Measurements from ENCODE around the gene CDSN.
A peak's percentile ranks its signal among the peaks of the same experiment; 100 is the strongest.

The CDSN gene

DNA sequence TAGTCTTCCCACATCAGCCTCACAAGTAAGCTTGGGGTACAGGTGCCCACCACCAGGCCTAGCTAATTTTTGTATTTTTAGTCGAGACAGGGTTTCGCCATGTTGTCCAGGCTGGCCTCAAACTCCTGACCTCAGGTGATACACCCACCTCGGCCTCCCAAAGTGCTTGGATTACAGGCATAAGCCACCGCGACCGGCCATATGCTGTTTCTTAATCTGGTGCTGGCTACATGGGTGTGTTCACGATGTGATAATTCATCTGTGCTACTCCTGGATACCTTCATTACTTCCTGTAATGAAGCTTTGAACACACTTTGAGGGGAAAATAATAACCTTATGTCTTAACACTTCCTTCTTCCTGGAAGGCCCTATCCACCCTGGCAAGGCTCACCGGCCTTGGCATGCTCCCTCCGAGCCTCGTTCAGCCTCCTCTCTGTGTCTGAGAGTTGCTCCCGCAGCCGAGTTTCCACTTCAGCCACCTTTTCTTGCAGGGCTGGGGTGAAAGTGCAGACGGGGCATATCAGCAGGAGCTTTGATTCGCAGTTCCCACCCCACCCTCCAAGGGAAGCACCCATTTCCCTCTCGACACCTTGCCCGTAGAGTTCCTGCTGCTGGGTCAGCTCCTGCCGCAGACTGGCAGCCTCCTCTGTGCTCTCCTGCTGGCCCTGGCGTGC lies 24.2 kb upstream of the CDSN start:
- no peak overlapping the region for H3K4me3 ChIP-seq (ENCODE audit: low read depth, low read length)
- TF ChIP-seq, protein P1, sequence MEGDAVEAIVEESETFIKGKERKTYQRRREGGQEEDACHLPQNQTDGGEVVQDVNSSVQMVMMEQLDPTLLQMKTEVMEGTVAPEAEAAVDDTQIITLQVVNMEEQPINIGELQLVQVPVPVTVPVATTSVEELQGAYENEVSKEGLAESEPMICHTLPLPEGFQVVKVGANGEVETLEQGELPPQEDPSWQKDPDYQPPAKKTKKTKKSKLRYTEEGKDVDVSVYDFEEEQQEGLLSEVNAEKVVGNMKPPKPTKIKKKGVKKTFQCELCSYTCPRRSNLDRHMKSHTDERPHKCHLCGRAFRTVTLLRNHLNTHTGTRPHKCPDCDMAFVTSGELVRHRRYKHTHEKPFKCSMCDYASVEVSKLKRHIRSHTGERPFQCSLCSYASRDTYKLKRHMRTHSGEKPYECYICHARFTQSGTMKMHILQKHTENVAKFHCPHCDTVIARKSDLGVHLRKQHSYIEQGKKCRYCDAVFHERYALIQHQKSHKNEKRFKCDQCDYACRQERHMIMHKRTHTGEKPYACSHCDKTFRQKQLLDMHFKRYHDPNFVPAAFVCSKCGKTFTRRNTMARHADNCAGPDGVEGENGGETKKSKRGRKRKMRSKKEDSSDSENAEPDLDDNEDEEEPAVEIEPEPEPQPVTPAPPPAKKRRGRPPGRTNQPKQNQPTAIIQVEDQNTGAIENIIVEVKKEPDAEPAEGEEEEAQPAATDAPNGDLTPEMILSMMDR (IDR thresholded peaks at IDR 0.05; ENCODE audit: low read depth, low read length, missing control alignments), result no peak
- in situ Hi-C loops (cut with HindIII; ENCODE audit: low sequenced_read_pairs), result no loop called here
- DNase-seq (ENCODE audit: low read depth), result no peak

DNA sequence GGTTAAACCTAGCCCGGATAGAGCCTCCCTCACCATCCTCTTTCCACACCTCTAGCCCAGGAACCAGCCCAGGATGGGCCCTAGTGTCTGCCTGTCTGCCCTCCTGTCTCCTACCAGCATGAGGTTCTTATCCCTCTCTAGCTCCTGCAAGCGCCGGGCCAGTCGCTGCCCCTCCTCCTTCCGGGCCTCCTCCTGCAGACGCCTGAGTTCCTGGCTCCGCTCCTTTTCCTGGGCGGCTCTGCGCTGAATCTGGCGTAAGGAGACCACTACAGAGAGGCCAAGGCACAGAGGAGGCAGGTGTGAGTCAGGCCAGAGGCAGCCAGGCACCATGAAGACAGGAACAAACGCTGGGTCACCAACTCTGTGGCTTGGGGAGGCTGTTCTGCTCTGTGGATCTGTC lies 22.9 kb upstream of the CDSN start:
- peak; percentile 73 for DNase-seq (ENCODE audit: low read depth)
- H3K4me3 ChIP-seq (ENCODE audit: low read depth, low read length), result no peak overlapping the region
- TF ChIP-seq, protein P1 (IDR thresholded peaks at IDR 0.05; ENCODE audit: low read depth, low read length, missing control alignments), result no peak
- in situ Hi-C loops (cut with HindIII; ENCODE audit: low sequenced_read_pairs), result no loop called here

DNA sequence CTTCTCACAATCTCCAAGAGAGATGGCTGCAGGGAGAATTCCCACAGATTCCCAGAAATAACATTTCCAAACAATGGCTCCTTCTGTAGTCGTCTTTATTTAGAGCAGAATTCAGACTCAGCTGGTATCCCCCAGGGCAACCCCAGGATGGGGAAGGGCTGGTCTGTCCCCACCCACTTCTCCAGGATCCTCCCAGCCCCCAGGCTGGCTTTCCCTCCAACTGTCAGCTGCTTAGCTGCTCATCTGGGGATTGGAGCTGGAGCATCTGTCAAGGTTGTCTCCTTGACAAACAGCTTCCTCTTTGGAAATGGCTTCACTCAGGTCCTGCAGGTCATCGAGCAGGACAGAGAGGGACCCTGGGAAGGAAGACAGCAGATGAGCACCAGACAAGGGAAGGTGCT lies 22.1 kb upstream of the CDSN start:
- in situ Hi-C loops (cut with HindIII; ENCODE audit: low sequenced_read_pairs), result no loop called here
- no peak overlapping the region for H3K4me3 ChIP-seq (ENCODE audit: low read depth, low read length)
- DNase-seq (ENCODE audit: low read depth), result no peak
- TF ChIP-seq, protein P1 (IDR thresholded peaks at IDR 0.05; ENCODE audit: low read depth, low read length, missing control alignments), result no peak

DNA sequence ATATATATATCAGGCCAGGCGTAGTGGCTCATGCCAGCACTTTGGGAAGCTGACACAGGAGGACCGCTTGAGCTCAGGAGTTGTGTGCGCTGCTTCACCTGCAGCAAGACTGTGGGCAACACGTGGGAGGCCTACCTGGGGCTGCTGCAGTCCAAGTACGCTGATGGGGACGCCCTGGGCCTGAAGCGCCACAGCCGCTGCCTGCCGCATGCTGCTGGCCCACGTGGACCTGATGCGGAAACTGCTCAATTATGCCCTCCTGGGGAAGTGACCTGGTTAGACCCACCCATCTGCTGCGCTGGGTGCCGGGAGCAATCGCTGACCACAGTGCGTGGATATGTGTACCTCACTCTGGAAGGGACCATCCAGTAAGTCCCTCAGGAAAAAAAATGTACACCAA lies 20.4 kb upstream of the CDSN start:
- TF ChIP-seq, protein P1 (IDR thresholded peaks at IDR 0.05; ENCODE audit: low read depth, low read length, missing control alignments), result no peak
- no peak overlapping the region for H3K4me3 ChIP-seq (ENCODE audit: low read depth, low read length)
- DNase-seq (ENCODE audit: low read depth), result no peak
- in situ Hi-C loops (cut with HindIII; ENCODE audit: low sequenced_read_pairs), result no loop called here

DNA sequence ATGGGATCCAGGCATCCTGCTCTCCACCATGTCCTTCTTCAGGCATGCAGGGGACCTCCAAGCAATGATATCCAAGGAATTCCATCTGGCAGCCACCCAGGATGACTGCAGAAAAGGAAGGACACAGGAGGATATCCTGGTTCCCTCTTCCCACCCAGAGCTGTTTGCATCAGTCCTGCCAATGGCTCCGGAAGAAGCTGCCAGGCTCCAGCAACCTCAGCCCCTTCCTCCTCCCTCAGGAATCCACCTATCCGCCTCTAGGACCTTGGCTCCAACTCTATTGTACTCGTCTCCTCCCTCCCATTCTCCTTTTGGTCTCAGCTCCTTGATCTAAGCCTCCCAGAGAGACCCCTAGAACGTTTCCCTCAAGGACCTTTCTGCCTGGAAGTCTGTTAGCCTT lies 19.4 kb upstream of the CDSN start:
- DNase-seq (ENCODE audit: low read depth), result no peak
- H3K4me3 ChIP-seq (ENCODE audit: low read depth, low read length), result no peak overlapping the region
- TF ChIP-seq, protein P1 (IDR thresholded peaks at IDR 0.05; ENCODE audit: low read depth, low read length, missing control alignments), result no peak
- in situ Hi-C loops (cut with HindIII; ENCODE audit: low sequenced_read_pairs), result no loop called here

DNA sequence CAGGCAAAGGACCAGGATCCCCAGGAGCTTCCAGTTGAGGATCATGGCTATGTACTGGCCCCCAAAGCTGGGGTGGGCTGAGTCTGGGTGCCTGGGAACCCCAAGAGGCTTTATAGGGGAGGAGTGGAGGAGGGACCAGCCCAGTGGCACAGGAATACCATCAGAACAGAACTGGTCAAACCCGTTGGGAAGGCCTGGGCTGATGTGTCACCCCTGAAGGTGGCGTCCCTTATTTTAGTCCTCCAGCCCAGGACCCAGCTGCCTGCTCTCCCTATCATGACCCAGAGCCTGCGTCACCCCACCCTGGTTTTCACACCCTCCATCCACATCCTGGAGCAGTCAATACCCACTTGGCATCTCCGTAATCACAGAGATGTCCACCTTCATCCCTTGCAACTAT lies 18.7 kb upstream of the CDSN start, which contains the start of gene PSORS1C2:
TSS of gene PSORS1C2 (minus strand) at position 85 of the 400 bp plus-strand sequence. CDS start at position 45, 40 bp downstream.
- TF ChIP-seq, protein P1 (IDR thresholded peaks at IDR 0.05; ENCODE audit: low read depth, low read length, missing control alignments), result no peak
- in situ Hi-C loops (cut with HindIII; ENCODE audit: low sequenced_read_pairs), result no loop called here
- no peak within 1 kb of the TSS for H3K4me3 ChIP-seq (ENCODE audit: low read depth, low read length)
- DNase-seq (ENCODE audit: low read depth), result no peak

Data from astrocyte of the cerebellum (primary cell).